Peyer's patch (tissue), 4 donors: ENCODE measurements around the gene NDUFAF5. TPM values are rescaled to one million over a fixed set of nuclear protein-coding genes. Genes with fewer than 3 reads are reported as not detected.

ENCODE experiments used
- DNase-seq, 3 donors: peaks; one replicate each; pipeline ENCODE4 v3.0.0-alpha.2; 2017 to 2019
- H3K27ac ChIP-seq, 4 donors: fragments of 200-600 bp; sonication (generic); one replicate each; pipeline ENCODE4 v1.5.1; 2016 to 2019
- H3K27me3 ChIP-seq, 2 donors: fragments of 200-600 bp; sonication (generic); one replicate each; pipeline ENCODE4 v1.5.1; 2019
- H3K36me3 ChIP-seq, 3 donors: fragments of 200-600 bp; sonication (generic); one replicate each; pipeline ENCODE4 v1.5.1; 2016 to 2019
- H3K4me1 ChIP-seq, 4 donors: fragments of 200-600 bp; sonication (generic); one replicate each; pipeline ENCODE4 v1.5.1; 2016 to 2019
- H3K4me3 ChIP-seq, 4 donors: fragments of 200-600 bp; sonication (generic); 1 replicate in 3 of 4; 2 replicates in 1 of 4; pipeline ENCODE4 v1.5.1; 2016 to 2019; ENCODE audit warnings: mild to moderate bottlenecking in 1 of 4
- H3K9me3 ChIP-seq, 4 donors: fragments of 200-600 bp; sonication (generic); one replicate each; pipeline ENCODE4 v1.5.1; 2016 to 2019; ENCODE audit warnings: mild to moderate bottlenecking in 1 of 4
- CTCF ChIP-seq, 6 experiments: fragments of 450-650 bp in 4 of 6; fragments of 200-600 bp in 2 of 6; sonication (generic) in 1 of 6; IDR thresholded peaks; one replicate each; pipeline ENCODE4 v1.5.1; 2017 to 2019; ENCODE audit warnings: antibody characterized with exemption in 6 of 6, mild to moderate bottlenecking in 3 of 6, moderate library complexity in 1 of 6
- POLR2A ChIP-seq, 2 donors: fragments of 450-650 bp; IDR thresholded peaks; one replicate each; pipeline ENCODE4 v1.5.1; 2017; ENCODE audit warnings: antibody characterized with exemption in 2 of 2, mild to moderate bottlenecking in 2 of 2, moderate library complexity in 2 of 2
- total RNA-seq, 4 donors: library from RNA; depleted of rRNA; stranded (reverse); fragments of >200 nt; gene quantifications; one replicate each; pipeline ENCODE4 v1.1.0, GENCODE V29; 2016

Gene NDUFAF5
- total RNA-seq, 4 donors from 2014 or later: 15.4 to 25.4 (median 23.0) TPM

DNA sequence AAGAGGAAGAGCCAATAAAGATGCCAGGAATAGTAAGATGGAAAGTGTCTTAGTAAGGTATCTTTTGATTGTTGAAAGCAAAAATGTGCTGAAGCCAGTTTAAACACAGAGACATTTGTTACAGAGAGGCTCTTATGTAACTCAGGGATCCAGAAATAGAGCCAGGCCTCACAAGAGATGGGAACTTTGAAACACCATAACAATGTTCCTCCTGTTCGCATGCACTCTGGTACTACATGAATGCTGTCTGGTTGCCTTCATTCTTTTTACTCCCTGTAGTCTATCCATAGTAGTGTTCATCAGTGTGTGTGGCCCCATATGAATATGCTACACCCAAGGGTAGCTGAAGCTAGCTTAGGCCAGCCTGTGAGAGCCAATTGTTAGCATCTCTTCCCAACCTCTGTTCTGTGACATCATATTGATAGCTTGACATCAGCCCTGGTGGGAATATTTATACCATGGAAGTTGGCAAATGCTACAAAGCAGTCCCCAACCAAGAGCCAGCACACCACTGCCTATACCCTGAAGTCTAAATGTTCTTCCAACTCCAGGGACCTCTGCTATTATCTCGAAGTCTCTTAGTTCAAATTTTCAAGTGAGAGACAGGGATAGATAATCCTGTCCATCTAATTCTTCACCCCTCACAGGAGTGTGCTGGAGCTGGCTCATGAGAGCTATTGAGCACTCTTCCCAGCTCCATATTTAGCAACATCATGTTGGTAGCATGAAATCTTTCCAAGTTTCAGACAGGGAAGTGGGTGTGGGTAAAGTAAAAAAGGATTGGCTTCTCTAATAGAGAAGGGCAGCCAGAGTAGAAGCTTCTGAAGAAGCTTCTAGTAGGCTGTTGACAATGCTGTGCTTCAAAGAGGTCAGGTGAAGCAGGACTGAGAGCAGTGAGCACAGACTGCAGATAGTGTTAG lies 7.0 kb downstream of the NDUFAF5 start:
- no peak overlapping the region for H3K27ac ChIP-seq

DNA sequence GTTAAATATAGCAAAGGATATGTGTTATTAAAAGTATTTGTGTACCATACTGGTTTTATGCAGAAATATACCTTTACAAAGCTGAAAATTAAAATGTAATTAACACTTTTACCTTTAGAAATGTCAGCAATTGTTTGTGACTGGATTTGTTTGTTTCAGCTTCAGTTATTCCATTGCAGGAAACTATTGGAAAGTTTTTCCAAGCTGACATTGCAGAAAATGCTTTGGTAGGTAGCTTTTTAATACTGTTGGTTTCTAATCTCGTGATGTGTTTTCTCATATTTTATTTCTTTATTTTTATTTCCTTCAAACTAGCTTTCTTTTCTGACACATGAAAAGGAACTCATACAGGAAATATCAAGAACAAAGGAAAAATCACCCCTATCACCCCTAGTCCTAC lies 8.2 kb downstream of the NDUFAF5 start:
- Histone ChIP-seq H3K27me3 (no peaks in the 10 kb centered on the region), H3K9me3 (no peaks in the 10 kb centered on the region), H3K27ac (no peak overlapping the region), H3K4me1 (no peaks in the 10 kb centered on the region), H3K4me3 (no peak overlapping the region), H3K36me3 (peaks cover 0 to 68% (median 0%) of the 10 kb centered on the region in 3 donors)
- DNase-seq: no peak
- no peak for TF ChIP-seq CTCF (IDR thresholded peaks at IDR 0.05)
- no peak for TF ChIP-seq POLR2A (IDR thresholded peaks at IDR 0.05)

More for the DNA sequence above, 7.0 kb downstream of the NDUFAF5 start:
- Histone ChIP-seq H3K4me3 (no peak overlapping the region), H3K27me3 (no peaks in the 10 kb centered on the region), H3K9me3 (no peaks in the 10 kb centered on the region), H3K36me3 (peaks cover 0 to 62% (median 0%) of the 10 kb centered on the region in 3 donors), H3K4me1 (peaks cover 0 to 7% (median 0%) of the 10 kb centered on the region in 4 donors)
- TF ChIP-seq CTCF (IDR thresholded peaks at IDR 0.05) (no peak), POLR2A (IDR thresholded peaks at IDR 0.05) (no peak)
- no peak for DNase-seq

GRCh38 chr20:13794667-13795066 lies 9.8 kb downstream of the NDUFAF5 start:
- peaks cover 0 to 81% (median 0%) of the 10 kb centered on the region in 3 donors for H3K36me3 ChIP-seq
- TF ChIP-seq CTCF (IDR thresholded peaks at IDR 0.05) (no peak), POLR2A (IDR thresholded peaks at IDR 0.05) (no peak)

GRCh38 chr20:13799040-13799439 lies 14.2 kb downstream of the NDUFAF5 start:
- Histone ChIP-seq H3K9me3 (no peaks in the 10 kb centered on the region), H3K36me3 (peaks cover 0 to 79% (median 0%) of the 10 kb centered on the region in 3 donors), H3K4me1 (no peaks in the 10 kb centered on the region), H3K27me3 (no peaks in the 10 kb centered on the region), H3K27ac (no peak overlapping the region), H3K4me3 (no peak overlapping the region)
- DNase-seq: no peak
- no peak for TF ChIP-seq CTCF (IDR thresholded peaks at IDR 0.05)

More at GRCh38 chr20:13794667-13795066, 9.8 kb downstream of the NDUFAF5 start:
- Histone ChIP-seq H3K4me1 (no peaks in the 10 kb centered on the region), H3K9me3 (no peaks in the 10 kb centered on the region), H3K4me3 (no peak overlapping the region), H3K27me3 (no peaks in the 10 kb centered on the region), H3K27ac (no peak overlapping the region)
- DNase-seq: no peak

GRCh38 chr20:13799974-13800373 lies 15.1 kb downstream of the NDUFAF5 start:
- Histone ChIP-seq H3K36me3 (peaks cover 0 to 73% (median 0%) of the 10 kb centered on the region in 3 donors), H3K27me3 (no peaks in the 10 kb centered on the region), H3K9me3 (no peaks in the 10 kb centered on the region), H3K4me3 (no peak overlapping the region), H3K4me1 (no peaks in the 10 kb centered on the region), H3K27ac (no peak overlapping the region)
- TF ChIP-seq CTCF (IDR thresholded peaks at IDR 0.05): no peak
- no peak for TF ChIP-seq POLR2A (IDR thresholded peaks at IDR 0.05)
- no peak for DNase-seq
